Keratinocyte (primary cell): ENCODE results near the gene ZDHHC22.

Experiments used
- CTCF ChIP-seq, 3 experiments: IDR thresholded peaks in 1 of 3; conservative IDR thresholded peaks in 1 of 3; optimal IDR thresholded peaks in 1 of 3; 2 replicates in 2 of 3; 3 replicates in 1 of 3; pipeline versions ENCODE3 to v1.5.1; 2011; ENCODE audit warnings: low read length in 3 of 3, mild to moderate bottlenecking in 3 of 3, moderate library complexity in 2 of 3, control low read depth in 1 of 3, inconsistent platforms in 1 of 3; ENCODE audit not compliant: insufficient read depth in 2 of 3; ENCODE audit errors: extremely low read depth in 1 of 3
- EZH2 ChIP-seq: IDR thresholded peaks from one replicate; pipeline ENCODE4 v1.6.1; 2012; ENCODE audit warnings: inconsistent platforms, mild to moderate bottlenecking, low read length, moderate library complexity

GRCh38 chr14:77131206-77131605, 10.4 kb downstream of the ZDHHC22 start:
- no peak for TF ChIP-seq EZH2
- TF ChIP-seq CTCF (optimal IDR thresholded peaks at IDR 0.05 in 1 of 3, IDR thresholded peaks at IDR 0.05 in 1 of 3, conservative IDR thresholded peaks at IDR 0.05 in 1 of 3; ENCODE audit: extremely low read depth in 1 of 3, insufficient read depth in 2 of 3, low read length in 3 of 3): no peak
